Measurements from ENCODE around the gene CCL27.
A peak's percentile ranks its signal among the peaks of the same experiment; 100 is the strongest.
"Not testable (repeated sequence)": the region's sequence is repeated elsewhere in the genome, so short reads cannot be mapped to it uniquely, and the experiment has no call there.

Gene CCL27

DNA sequence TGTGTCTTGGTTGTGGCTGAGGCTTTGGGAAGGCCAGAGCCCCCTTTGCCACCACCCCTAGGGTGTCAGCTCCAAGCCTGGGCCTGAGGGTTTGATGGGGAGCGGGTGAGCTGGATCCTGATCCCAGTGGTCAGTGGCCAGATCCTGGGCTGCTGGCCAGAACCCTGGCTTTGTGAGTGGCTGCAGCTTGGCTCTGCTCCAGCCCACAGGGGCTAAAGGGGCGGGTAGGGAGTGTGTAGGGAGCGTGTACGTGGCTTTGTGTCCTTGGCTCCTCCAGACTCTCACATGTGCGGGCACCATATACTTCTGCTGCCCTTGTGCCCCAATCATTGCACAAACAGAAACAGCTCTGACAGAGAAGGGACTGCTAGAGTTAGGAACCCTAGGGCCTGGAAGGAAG is 11.6 kb downstream of the CCL27 start:
- DNase-seq (ENCODE audit: low read depth): no peak

DNA sequence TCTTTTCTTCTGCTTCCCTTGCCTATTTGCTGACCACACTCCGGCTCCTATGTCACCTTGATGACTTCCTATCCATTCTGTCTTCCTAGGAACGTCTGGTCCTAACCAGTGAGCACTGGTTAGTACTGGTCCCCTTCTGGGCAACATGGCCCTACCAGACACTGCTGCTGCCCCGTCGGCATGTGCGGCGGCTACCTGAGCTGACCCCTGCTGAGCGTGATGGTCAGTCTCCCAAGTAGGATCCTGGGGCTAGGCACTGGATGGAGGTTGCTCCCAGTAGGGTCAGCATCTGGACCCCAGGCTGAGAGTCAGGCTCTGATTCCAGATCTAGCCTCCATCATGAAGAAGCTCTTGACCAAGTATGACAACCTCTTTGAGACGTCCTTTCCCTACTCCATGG is 13.8 kb downstream of the CCL27 start:
- DNase-seq (ENCODE audit: low read depth): no peak

DNA sequence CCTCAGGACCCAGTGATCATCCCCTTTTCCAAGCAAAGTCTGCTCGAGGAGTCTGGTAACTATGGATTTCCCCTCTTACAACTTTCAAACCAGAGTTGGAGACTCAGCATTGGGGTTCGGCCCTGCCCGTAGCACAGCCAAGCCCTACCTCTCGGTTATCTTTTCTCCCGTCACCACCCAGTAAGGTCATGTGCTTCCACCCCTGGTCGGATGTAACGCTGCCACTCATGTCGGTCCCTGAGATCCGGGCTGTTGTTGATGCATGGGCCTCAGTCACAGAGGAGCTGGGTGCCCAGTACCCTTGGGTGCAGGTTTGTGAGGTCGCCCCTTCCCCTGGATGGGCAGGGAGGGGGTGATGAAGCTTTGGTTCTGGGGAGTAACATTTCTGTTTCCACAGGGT is 14.8 kb downstream of the CCL27 start:
- DNase-seq (ENCODE audit: low read depth): no peak

DNA sequence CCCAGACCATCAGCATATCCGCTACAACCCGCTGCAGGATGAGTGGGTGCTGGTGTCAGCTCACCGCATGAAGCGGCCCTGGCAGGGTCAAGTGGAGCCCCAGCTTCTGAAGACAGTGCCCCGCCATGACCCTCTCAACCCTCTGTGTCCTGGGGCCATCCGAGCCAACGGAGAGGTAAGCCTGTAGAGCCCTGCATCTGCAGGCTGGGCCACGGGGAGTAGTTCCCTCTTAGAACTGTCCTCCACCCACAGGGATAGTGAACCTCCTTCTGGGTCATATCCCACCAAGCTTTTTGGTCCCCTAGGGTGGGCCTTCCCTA is 15.4 kb downstream of the CCL27 start:
- no peak for DNase-seq (ENCODE audit: low read depth)

DNA sequence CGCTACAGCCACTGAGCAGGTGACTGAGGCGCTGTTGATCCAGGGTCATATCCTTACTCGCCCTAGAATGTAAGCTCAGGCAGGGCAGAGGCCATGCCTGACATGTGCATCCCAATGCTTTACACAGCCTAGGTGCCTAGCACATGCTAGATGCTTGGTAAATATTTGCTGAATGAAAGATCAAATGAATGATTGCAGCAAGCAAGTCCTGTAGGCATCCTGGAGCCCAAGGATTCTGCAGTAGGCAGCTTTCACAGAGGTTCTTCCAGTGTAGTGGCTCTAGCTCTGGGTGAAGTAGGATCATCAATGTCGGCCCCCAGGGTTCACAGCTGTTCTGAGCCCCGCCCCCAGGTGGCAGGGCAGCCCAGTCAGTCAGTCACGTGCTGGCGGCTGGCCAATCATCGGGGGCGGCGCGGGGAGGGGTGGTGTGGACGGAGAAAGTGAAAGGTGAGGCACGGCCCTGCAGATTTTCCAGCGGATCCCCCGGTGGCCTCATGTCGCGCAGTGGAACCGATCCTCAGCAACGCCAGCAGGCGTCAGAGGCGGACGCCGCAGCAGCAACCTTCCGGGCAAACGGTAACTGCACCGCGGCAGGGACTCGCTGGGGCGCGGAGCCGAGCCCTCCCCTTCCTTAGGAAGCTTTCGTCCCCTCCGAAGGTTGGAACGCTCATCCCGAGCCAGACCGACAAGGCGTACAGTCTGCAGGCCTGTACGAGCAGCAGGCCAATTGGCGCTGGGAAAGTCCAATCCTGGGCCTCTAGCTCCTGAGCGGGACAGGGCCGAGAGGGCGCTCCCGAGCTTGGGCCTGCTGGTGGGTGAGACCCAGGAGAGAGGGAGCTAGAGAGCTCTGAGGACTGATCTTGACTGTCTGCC is 16.0 kb downstream of the CCL27 start, which contains the start of gene GALT:
Gene GALT (plus strand): TSS at position 465 of the 873 bp plus-strand sequence. CDS start 30 bp downstream, at position 495.
- peak; percentile 95 for DNase-seq (ENCODE audit: low read depth)

DNA sequence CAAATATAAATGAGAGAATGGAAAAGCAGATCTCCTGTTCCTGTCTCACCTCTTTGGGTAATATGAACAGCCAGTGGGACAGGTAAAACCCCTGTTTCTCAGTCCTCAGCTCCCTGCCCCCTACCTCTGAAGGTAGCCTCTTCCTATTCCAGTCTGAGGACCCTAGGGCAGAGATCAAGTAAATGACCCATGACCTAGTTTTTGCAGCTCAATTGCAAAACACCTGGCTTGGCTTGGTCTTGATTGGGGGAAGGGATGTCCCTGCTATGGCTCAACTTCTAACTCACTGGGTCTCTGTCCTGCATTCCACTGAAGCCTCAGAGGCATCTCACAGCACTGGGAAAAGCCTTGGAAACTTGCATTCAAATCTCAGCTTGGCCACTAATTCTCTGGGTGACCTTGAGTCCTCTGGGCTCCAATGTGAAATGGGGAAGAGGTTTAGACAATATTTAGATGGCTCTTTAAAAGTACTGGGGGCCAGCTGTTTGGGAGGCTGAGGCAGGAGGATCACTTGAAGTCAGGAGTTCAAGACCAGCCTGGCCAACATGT is 17.6 kb downstream of the CCL27 start:
- no peak for DNase-seq (ENCODE audit: low read depth)

DNA sequence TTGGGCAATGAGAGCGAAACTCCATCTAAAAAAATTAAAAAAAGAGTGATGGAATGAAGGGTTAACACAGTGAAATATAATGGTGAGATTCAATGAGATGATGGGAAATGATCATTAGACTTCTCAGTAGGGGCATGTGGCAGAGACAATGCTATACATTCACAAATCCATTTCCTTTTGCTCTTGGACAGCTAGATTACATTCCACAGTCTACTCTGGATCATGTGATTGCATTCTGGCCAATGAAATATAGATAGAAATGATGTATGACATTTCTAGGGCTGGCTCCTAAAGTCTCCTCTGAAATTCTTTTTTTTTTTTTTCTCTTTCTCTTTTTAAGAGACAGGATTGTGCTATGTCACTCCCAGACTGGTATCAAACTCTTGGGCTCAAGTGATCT is 19.8 kb downstream of the CCL27 start:
- no peak for DNase-seq (ENCODE audit: low read depth)

DNA sequence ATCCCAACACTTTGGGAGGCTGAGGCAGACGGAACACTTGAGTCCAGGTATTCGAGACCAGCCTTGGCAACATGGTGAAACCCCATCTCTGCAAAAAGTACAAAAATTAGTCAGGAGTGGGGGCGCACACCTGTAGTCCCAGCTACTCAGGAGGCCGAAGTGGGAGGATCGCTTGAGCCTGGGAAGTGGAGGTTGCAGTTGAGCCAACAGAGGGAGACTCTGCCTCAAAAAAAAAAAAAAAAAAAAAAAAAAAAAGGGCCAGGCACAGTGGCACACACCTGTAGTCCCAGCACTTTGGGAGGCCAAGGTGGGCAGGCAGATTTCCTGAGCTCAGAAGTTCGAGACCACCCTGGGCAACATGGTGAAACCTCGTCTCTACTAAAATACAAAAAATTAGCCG is 23.1 kb downstream of the CCL27 start:
- not testable (repeated sequence) for DNase-seq (ENCODE audit: low read depth)

DNA sequence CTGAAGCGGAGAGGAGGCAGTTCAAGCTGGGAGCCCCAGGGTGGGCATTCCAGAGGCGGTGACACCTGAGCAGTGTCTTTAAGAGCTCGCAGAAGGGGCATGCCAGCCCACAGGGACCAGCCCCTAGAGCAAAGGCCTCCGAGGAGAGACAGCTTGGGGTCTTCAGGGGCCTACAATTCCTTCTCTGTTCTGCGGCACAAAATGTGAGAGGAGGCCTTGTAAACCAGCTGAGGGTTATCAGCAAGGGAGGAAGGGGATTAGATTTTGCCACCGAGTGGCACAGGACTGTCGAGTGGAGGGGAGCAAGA is 24.4 kb downstream of the CCL27 start:
- DNase-seq (ENCODE audit: low read depth): no peak

DNA sequence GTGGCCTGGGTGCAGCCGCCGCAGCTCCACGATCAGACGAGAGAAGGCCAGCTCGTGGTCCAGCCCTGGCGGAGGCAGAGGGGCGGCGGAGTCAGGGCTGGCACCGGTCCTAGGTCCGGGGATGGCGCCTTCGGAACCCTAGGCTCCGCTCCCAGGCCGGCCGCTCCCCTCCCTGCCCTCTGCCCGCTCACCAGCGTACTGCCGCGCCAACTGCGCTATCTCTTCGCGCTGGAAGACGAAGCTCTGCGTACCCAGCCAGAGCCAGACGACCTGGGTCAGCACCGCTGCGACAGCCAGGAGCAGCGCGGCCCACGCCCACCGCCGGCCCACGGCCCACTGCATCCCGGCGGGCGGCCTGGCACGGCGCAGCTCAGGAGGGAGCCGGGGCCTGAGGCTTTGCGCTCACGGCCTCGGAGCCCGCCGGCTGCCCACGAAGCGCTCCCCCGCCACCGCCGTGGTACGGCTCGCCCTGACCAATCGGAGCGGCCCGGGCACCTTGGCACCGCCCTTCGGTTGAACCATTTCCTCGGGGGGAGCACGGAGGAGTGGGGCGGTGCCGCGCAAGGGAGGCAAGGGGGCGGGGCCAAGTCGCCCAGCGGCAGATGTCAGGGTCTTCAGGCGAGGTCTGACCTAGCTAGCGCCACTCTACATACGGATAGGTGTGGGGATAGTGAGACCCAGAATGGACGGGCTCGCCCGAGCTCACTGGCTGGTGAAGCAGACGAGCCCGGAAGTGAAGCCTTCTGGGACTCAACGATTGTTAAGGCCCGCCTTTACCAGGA is 24.9 kb downstream of the CCL27 start, which contains the start of gene SIGMAR1:
Gene SIGMAR1 (minus strand): TSS at position 432 of the 782 bp plus-strand sequence. CDS start 90 bp downstream, at position 342.
- peak; percentile 89 for DNase-seq (ENCODE audit: low read depth)

DNA sequence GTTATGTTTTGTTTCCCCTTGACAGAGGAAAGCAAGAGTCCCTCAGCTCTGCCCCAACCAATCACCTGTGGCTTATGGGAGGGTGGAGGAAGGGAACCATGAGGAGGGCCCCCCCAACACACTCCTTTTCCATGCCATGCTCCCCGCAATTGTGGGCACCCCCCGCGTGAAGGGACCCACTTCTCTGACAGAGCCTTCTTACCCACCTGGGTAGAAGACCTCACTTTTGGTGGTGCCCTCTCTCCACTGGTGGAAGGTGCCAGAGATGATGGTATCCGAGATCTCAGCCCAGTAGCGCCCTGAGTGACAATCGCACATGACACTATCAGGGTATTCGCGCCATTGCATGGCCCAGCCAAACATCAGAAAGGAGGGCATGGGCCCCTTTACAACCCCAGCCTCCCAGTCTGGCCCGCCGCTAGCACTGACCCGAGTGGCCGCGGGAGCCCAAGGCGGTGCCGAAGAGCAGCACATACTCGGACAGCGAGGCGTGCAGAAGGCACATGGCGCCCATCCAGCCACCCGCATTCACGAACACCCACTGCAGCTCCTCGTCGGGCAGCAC is 25.6 kb downstream of the CCL27 start:
- DNase-seq (ENCODE audit: low read depth): peak; percentile 12

DNA sequence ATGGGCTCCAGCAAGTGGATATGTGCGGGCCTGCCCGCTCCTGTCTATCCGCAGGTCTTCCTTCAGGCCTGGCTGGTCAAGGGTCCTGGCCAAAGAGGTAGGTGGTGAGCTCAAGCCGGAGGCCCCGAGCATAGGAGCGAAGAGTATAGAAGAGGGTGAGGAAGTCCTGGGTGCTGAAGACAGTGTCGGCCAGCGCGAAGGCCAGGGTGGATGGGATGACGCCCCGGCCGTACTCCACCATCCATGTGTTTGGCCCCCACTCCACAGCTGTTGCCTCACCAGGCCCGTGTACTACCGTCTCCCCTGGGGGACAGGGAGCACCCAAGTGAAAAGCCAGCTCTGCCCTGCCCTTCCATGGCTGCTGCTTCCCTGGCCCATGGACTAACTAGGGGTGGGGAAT is 26.9 kb downstream of the CCL27 start:
- DNase-seq (ENCODE audit: low read depth): no peak

DNA sequence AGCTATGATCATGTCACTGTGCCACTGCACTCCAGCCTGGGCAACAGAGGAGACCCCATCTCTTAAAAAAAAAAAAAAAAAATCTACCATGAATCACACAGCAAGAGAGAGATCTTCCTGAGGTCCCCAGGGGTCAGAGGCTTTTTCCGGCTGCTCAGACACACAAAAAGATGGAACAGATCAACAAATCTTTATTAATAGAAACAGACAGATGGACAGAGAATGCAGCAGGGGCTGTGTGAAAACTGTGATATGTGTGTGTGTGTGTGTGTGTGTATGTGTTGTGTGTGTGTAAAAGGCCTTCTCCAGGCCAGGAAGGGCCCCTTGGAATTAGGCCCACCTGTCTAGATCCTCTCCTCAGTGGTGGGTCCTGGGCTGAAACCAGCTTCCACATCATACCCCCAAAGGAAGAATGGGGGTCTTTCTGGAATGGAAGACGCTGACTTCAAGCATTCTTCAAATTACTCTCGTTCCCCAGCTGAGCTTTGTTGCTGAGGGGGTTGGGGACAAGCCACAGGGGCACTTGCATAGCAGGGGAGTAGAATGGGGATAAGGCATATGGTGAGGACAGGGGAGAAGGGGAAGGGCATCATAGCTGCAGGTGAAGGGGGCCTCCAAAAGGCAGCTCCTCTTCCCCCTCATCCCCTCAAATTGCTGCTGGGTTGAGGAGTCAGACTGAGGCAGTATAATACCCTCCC is 27.8 kb downstream of the CCL27 start:
- DNase-seq (ENCODE audit: low read depth): no peak

DNA sequence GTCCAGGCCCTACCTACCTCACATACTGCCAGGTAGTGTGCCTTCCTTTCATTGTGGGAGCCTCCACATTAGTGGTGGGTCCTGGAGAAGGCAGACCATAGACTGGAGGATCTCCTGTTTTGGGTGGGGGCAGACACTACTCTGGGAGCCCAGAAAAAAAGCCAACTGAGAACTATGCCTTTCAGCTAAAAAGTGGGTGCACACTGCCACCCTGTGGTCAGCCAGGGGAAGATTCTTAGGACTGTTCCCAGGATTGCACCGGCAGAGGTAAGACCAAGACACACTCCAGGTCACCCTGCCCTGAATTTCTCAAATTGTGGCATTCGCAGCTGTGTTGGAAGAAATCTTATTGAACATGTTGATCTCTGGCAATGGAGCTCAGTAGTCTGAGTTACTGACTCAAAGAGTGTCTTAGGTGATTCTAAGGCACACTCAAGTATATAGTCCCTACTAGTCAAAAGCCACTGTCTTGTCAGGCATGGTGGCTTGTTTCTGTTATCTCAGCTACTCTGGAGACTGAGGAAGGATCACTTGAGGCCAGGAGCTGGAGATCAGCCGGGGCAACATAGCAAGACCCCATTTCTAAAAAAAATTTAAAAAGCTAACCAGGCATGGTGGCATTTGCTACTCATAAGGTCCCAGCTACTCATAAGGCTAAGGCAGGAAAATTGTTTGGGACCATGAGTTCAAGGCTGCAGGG is 28.5 kb downstream of the CCL27 start:
- peak; percentile 62 for DNase-seq (ENCODE audit: low read depth)

DNA sequence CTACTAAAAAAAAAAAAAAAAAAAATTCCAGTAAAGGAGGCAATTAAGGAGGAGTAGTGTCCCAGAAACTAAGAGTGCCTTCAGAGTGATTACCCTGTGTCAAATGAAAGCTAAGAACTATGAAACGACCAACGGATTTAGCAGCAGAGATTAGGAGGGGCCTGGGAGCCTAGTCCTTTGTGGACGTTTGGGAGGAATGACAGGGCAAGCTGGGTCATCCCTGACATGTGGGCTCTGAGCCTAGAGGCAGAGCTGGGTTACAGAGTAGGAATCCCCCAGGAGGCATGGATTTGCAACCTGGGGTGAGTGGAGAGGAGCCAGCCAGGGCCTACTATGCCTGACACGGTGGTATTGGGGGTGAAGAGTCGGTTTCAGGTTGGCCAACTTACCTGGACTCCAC is 29.3 kb downstream of the CCL27 start:
- DNase-seq (ENCODE audit: low read depth): no peak

DNA sequence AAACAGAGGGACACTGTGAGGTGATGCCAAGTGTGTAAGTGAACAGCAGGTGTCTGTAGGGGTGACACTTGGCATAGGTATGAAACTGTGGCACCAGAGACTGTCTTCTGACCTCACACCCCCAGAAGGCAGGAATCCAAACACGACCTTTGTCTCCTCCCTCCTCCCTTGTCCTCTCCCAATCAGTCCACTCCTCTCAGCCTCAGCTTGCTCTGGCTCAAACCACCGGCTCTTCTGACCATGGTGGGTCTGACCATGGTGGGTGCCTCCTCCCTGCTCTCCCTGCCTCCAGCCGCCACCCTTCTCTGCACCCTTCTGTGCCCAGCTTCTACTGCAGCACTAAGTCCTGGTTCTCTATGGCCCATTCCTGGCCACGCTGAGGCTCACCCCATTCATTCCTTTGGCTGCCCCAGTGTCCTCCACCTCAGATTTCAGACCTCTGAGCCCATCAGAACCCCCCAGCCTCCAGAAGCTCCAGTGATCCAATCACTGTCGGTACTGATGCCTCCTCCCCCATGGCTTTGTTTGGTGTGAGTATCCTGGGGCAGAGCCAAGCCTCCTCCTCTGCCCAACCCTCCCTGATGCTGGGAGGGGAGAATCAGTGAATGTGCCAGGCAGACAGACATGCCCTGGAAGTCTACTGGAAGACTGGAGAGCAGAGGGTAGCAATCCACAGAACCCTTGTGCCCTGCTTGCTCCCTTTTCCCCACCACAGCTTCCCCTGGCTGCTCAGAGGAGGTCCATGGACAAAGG is 31.9 kb downstream of the CCL27 start:
- no peak for DNase-seq (ENCODE audit: low read depth)

DNA sequence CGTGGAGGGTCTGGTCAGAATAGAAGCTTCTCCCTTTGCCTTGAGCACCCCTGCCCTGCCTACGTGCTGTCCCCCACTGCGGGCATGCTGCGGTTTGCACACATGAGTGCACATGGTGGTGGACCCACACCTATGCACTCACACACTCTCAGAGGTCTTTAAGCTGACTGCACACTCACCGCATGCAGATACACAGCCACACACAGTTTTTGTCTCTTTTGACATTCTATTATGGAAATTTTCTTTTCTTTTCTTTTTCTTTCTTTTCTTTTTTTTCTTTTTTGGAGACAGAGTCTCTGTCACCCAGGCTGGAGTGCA is 33.0 kb downstream of the CCL27 start:
- DNase-seq (ENCODE audit: low read depth): no peak

DNA sequence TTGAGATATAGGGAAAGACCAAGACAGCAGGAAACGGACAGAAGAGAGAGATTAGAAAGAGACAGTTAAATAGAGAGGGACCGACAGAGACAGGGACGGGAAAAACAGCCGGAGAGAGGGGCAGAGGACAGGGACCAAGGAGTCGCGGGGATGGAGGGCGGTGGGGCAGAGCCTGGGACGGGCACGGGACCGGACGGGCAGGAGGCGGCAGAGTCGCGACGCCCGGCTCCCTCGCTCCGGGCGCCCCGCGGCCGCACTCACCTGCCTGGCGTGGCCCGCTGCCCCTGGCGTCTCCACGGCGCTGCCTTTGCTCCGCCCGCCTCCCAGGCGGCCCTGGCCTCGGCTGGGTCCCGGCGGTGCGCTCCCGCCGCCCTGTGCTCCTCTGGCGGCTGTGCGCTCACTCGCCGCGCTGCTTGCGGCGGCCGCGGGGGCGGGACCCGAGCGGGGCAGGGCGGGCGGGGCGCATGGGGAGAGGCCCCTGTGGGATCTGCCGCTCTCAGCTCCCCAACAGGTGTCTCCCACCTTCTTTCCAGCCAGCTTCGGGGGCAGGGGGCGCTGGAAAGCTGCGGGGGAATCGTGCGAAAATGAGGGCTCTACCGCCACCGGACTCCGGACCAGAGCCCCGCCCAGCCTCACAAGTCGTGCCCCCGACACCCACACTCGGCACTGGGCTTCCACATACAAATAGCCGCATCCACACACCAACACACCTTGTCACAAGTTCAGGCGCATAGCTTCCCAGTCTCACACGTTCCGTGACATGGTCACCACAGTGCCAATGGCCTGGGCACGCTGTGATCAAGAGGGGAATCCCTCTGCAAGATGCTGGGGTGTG is 33.6 kb downstream of the CCL27 start, which contains the start of gene ARID3C:
Gene ARID3C (minus strand): TSS at position 411 of the 835 bp plus-strand sequence. CDS start 1,052 bp downstream, outside the sequence.
- DNase-seq (ENCODE audit: low read depth): peak; percentile 35

DNA sequence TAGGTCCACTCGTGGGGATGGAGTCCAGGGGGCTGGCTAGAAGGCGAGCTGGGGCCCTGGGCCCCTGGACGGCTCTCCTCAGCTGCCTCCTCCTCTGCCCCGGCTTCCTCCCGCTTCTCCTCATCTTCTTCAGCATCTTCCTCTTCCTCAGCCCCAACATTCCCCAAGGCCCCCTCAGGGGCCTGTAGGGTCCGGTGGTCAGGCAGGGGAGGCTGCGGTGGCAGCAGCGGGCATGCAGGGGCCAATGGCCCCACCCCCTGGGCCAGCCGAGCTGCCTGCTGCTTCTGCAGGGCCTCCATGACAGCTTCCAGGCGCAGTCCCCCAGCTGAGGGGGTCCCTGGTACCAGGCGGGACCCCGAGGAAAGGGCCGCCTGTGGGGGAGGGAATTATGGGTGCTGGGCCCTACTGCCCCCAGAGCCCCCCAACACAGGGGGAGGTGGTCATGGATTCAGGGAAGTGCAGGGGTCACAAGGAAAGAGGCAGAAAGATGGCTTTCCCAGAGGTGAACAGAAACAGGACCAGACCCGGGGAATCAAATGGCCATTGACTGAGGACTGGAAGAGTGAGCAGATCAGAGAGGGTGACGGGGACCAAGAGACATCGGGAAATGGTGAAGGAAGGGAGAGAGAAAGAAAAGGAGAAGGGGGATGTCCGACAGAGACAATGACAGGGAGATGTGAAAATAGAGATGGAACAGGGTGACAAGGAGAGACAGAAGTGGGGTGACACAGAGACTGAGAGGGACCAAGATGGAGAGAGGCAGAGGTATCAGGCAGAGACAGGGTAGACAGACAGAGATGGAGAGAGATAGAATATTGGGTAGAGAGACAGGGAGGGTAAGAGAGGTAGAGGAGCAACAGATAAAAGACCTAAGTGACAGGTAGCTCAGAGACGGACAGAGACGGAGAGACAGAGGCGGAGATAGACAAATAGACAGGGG is 34.5 kb downstream of the CCL27 start:
- no peak for DNase-seq (ENCODE audit: low read depth)

Data from activated T-cell treated with anti-CD3 and anti-CD28 coated beads for 24 hours (primary cell).